ENCODE results near the gene RAB40AL. TPM values are rescaled to one million over a fixed set of nuclear protein-coding genes. Genes with fewer than 3 reads are reported as not detected.
"Not testable (repeated sequence)": the region's sequence is repeated elsewhere in the genome, so short reads cannot be mapped to it uniquely, and the experiment has no call there.

The RAB40AL gene
- total RNA-seq (0.79 TPM), polyA plus RNA-seq (not detected)

GRCh38 chrX:102936972-102937371 lies at the start of gene RAB40AL:
RAB40AL (plus strand) TSS chrX:102937272; CDS start chrX:102937319, 47 bp downstream.
- not testable (repeated sequence) for H3K36me3 ChIP-seq (ENCODE audit: insufficient read depth); H3K27ac ChIP-seq (ENCODE audit: low read depth); H3K4me1 ChIP-seq (ENCODE audit: insufficient read depth); DNase-seq (ENCODE audit: extremely low spot score); H3K4me3 ChIP-seq (ENCODE audit: low read depth, low read length)
- 95% methylated on average over 15 of the region's 15 CpGs for WGBS

GRCh38 chrX:102887687-102888086 lies 49.4 kb upstream of the RAB40AL start:
- DNase-seq (ENCODE audit: extremely low spot score), result no peak
- Histone ChIP-seq H3K36me3 (ENCODE audit: insufficient read depth) (no peaks in the 10 kb centered on the region), H3K4me1 (ENCODE audit: insufficient read depth) (no peaks in the 10 kb centered on the region), H3K4me3 (ENCODE audit: low read depth, low read length) (no peak overlapping the region), H3K27ac (ENCODE audit: low read depth) (no peak overlapping the region)
- WGBS, result 94% methylated on average over 3 of the region's 3 CpGs

- Histone ChIP-seq H3K36me3 (ENCODE audit: insufficient read depth) (no peaks in the 10 kb centered on the region), H3K4me3 (ENCODE audit: low read depth, low read length) (no peak overlapping the region), H3K27ac (ENCODE audit: low read depth) (no peak overlapping the region), H3K4me1 (ENCODE audit: insufficient read depth) (no peaks in the 10 kb centered on the region)
- 92% methylated on average over 1 of the region's 1 CpG for WGBS
- no peak for DNase-seq (ENCODE audit: extremely low spot score)
Measured at GRCh38 chrX:102892103-102892502, 45.0 kb upstream of the RAB40AL start.

- DNase-seq (ENCODE audit: extremely low spot score), result peak; percentile 1
Measured at GRCh38 chrX:102899940-102900916, 36.8 kb upstream of the RAB40AL start.

GRCh38 chrX:102902355-102902754 lies 34.7 kb upstream of the RAB40AL start:
- H3K27ac ChIP-seq (ENCODE audit: low read depth), result no peak overlapping the region
- no peak for DNase-seq (ENCODE audit: extremely low spot score)
- H3K4me3 ChIP-seq (ENCODE audit: low read depth, low read length), result no peak overlapping the region
- H3K36me3 ChIP-seq (ENCODE audit: insufficient read depth), result no peaks in the 10 kb centered on the region
- no peaks in the 10 kb centered on the region for H3K4me1 ChIP-seq (ENCODE audit: insufficient read depth)

More at GRCh38 chrX:102899940-102900916, 36.8 kb upstream of the RAB40AL start:
- H3K4me3 ChIP-seq (ENCODE audit: low read depth, low read length), result no peak overlapping the region
- no peaks in the 10 kb centered on the region for H3K4me1 ChIP-seq (ENCODE audit: insufficient read depth)
- WGBS, result 32% methylated on average over 15 of the region's 15 CpGs
- no peak overlapping the region for H3K27ac ChIP-seq (ENCODE audit: low read depth)
- no peaks in the 10 kb centered on the region for H3K36me3 ChIP-seq (ENCODE audit: insufficient read depth)

GRCh38 chrX:102930990-102931756 lies 5.9 kb upstream of the RAB40AL start:
- H3K4me1 ChIP-seq (ENCODE audit: insufficient read depth), result no peaks in the 10 kb centered on the region
- WGBS, result 64% methylated on average over 2 of the region's 2 CpGs
- peaks cover 3% of the 10 kb centered on the region for H3K36me3 ChIP-seq (ENCODE audit: insufficient read depth)
- H3K27ac ChIP-seq (ENCODE audit: low read depth), result no peak overlapping the region
- DNase-seq (ENCODE audit: extremely low spot score), result no peak
- H3K4me3 ChIP-seq (ENCODE audit: low read depth, low read length), result no peak overlapping the region

GRCh38 chrX:102934624-102935023 lies 2.4 kb upstream of the RAB40AL start:
- H3K36me3 ChIP-seq (ENCODE audit: insufficient read depth), result no peaks in the 10 kb centered on the region
- H3K4me1 ChIP-seq (ENCODE audit: insufficient read depth), result no peaks in the 10 kb centered on the region
- H3K27ac ChIP-seq (ENCODE audit: low read depth), result no peak overlapping the region
- DNase-seq (ENCODE audit: extremely low spot score), result no peak
- H3K4me3 ChIP-seq (ENCODE audit: low read depth, low read length), result no peak overlapping the region
- WGBS, result 58% methylated on average over 3 of the region's 3 CpGs

- Histone ChIP-seq H3K36me3 (ENCODE audit: insufficient read depth) (no peaks in the 10 kb centered on the region), H3K27ac (ENCODE audit: low read depth) (no peak overlapping the region), H3K4me1 (ENCODE audit: insufficient read depth) (peaks cover 2% of the 10 kb centered on the region), H3K4me3 (ENCODE audit: low read depth, low read length) (no peak overlapping the region)
- WGBS, result 5% methylated on average over 14 of the region's 14 CpGs
- DNase-seq (ENCODE audit: extremely low spot score), result no peak
Measured at GRCh38 chrX:102950908-102951866, 14.1 kb downstream of the RAB40AL start.

- WGBS, result 92% methylated on average over 2 of the region's 2 CpGs
- no peak overlapping the region for H3K27ac ChIP-seq (ENCODE audit: low read depth)
- no peaks in the 10 kb centered on the region for H3K4me1 ChIP-seq (ENCODE audit: insufficient read depth)
- no peaks in the 10 kb centered on the region for H3K36me3 ChIP-seq (ENCODE audit: insufficient read depth)
- H3K4me3 ChIP-seq (ENCODE audit: low read depth, low read length), result no peak overlapping the region
- DNase-seq (ENCODE audit: extremely low spot score), result no peak
Measured at GRCh38 chrX:102957751-102958150, 20.7 kb downstream of the RAB40AL start.

GRCh38 chrX:102958794-102959193 lies 21.7 kb downstream of the RAB40AL start:
- no peak overlapping the region for H3K27ac ChIP-seq (ENCODE audit: low read depth)
- H3K4me1 ChIP-seq (ENCODE audit: insufficient read depth), result no peaks in the 10 kb centered on the region
- DNase-seq (ENCODE audit: extremely low spot score), result no peak
- no peaks in the 10 kb centered on the region for H3K36me3 ChIP-seq (ENCODE audit: insufficient read depth)
- H3K4me3 ChIP-seq (ENCODE audit: low read depth, low read length), result no peak overlapping the region
- 80% methylated on average over 5 of the region's 5 CpGs for WGBS

- no peaks in the 10 kb centered on the region for H3K36me3 ChIP-seq (ENCODE audit: insufficient read depth)
- 89% methylated on average over 4 of the region's 4 CpGs for WGBS
- DNase-seq (ENCODE audit: extremely low spot score), result no peak
- no peaks in the 10 kb centered on the region for H3K4me1 ChIP-seq (ENCODE audit: insufficient read depth)
- no peak overlapping the region for H3K27ac ChIP-seq (ENCODE audit: low read depth)
- no peak overlapping the region for H3K4me3 ChIP-seq (ENCODE audit: low read depth, low read length)
Measured at GRCh38 chrX:102959471-102959870, 22.4 kb downstream of the RAB40AL start.

GRCh38 chrX:102963955-102964354 lies 26.9 kb downstream of the RAB40AL start:
- WGBS, result 83% methylated on average over 1 of the region's 1 CpG
- no peak overlapping the region for H3K27ac ChIP-seq (ENCODE audit: low read depth)
- H3K4me3 ChIP-seq (ENCODE audit: low read depth, low read length), result no peak overlapping the region
- DNase-seq (ENCODE audit: extremely low spot score), result no peak
- no peaks in the 10 kb centered on the region for H3K4me1 ChIP-seq (ENCODE audit: insufficient read depth)
- H3K36me3 ChIP-seq (ENCODE audit: insufficient read depth), result no peaks in the 10 kb centered on the region

GRCh38 chrX:102964940-102965339 lies 27.9 kb downstream of the RAB40AL start:
- Histone ChIP-seq H3K4me3 (ENCODE audit: low read depth, low read length) (no peak overlapping the region), H3K36me3 (ENCODE audit: insufficient read depth) (no peaks in the 10 kb centered on the region), H3K4me1 (ENCODE audit: insufficient read depth) (no peaks in the 10 kb centered on the region), H3K27ac (ENCODE audit: low read depth) (no peak overlapping the region)
- DNase-seq (ENCODE audit: extremely low spot score), result no peak
- WGBS, result 14% methylated on average over 1 of the region's 1 CpG

Data from urinary bladder (tissue), 4 donors.